HepG2 (cell line): ENCODE measurements around the gene NUAK1. TPM values are rescaled to one million over a fixed set of nuclear protein-coding genes. Genes with fewer than 3 reads are reported as not detected.

Experiments
- ATAC-seq: fragments of 200-7000 bp; cut with Tn5 transposase; 3 replicates; pipeline ENCODE4 v1.9.1; 2020; ENCODE audit warnings: mild to moderate bottlenecking, moderate library complexity
- Bru-seq: library from RNA; stranded (reverse); fragments of 400-500 nt; gene quantifications from one replicate; lab custom pipeline; 2021; lab: Mats Ljungman, UMichigan
- BruChase-seq, 2 experiments: library from RNA; stranded (reverse); fragments of 400-500 nt; gene quantifications; one replicate each; lab custom pipeline; 2021; lab: Mats Ljungman, UMichigan
- BruUV-seq: library from RNA; stranded (reverse); fragments of 400-500 nt; replicated peaks from 2 replicates; lab custom pipeline; 2021; lab: Mats Ljungman, UMichigan
- CTCF ChIA-PET: fragments of 300-600 bp; formaldehyde crosslinking; extraction: SDS; loops from one replicate; lab custom pipeline; 2021; ENCODE audit warnings: low total read pairs, inconsistent platforms, low intra/inter-chr PET ratio; lab: Yijun Ruan, JAX
- POLR2A ChIA-PET: fragments of 350-600 bp; sonication (Branson Sonifier 250); formaldehyde crosslinking; loops from one replicate; lab custom pipeline; 2020; ENCODE audit warnings: antibody characterized with exemption, inconsistent platforms; lab: Yijun Ruan, JAX
- DNase-seq: peaks from one replicate; pipeline ENCODE4 v3.0.0-alpha.2; 2015; ENCODE audit warnings: low spot score
- FAIRE-seq: peaks from 3 replicates; lab custom pipeline; 2011; peaks lifted over from hg19 to GRCh38; lab: Jason Lieb, UNC
- H2AFZ ChIP-seq: one replicate; pipeline ENCODE4 v1.6.1; 2011; ENCODE audit warnings: low read length, inconsistent platforms
- H3K27ac ChIP-seq: fragments of 300-600 bp; 3 replicates; pipeline ENCODE4 v1.8.0; 2011; ENCODE audit warnings: mixed run types, mild to moderate bottlenecking, mixed read lengths, low read length, inconsistent platforms; ENCODE audit not compliant: insufficient read depth; ENCODE audit errors: extremely low read length
- H3K27me3 ChIP-seq, 2 experiments: fragments of 200-600 bp in 1 of 2; 2 replicates in 1 of 2; 3 replicates in 1 of 2; pipeline versions ENCODE4 v1.6.0 to v1.8.0; 2011; ENCODE audit warnings: low read length in 2 of 2, mild to moderate bottlenecking in 2 of 2, moderate library complexity in 2 of 2, inconsistent platforms in 1 of 2; ENCODE audit not compliant: insufficient read depth in 2 of 2, control insufficient read depth in 1 of 2
- H3K36me3 ChIP-seq, 2 experiments: fragments of 200-600 bp in 1 of 2; replicated peaks in 1 of 2; 2 replicates in 1 of 2; 3 replicates in 1 of 2; pipeline versions ENCODE4 v1.5.1 to v1.8.0; 2011; ENCODE audit warnings: low read length in 2 of 2, inconsistent platforms in 1 of 2; ENCODE audit not compliant: insufficient read depth in 2 of 2, control insufficient read depth in 1 of 2
- H3K4me1 ChIP-seq: 2 replicates; pipeline ENCODE4 v1.5.1; 2012; ENCODE audit warnings: low read length, inconsistent platforms; ENCODE audit not compliant: insufficient read depth
- H3K4me2 ChIP-seq: 2 replicates; pipeline ENCODE4 v1.6.0; 2011; ENCODE audit warnings: low read depth, low read length, inconsistent platforms
- H3K4me3 ChIP-seq, 3 experiments: fragments of 200-600 bp in 1 of 3; sonication (generic), shearing (Covaris generic) in 1 of 3; replicated peaks in 1 of 3; 2 replicates each; pipeline ENCODE4 v1.5.1; 2011 to 2016; ENCODE audit warnings: low read length in 3 of 3, inconsistent platforms in 2 of 3, low read depth in 2 of 3, mild to moderate bottlenecking in 2 of 3, control low read depth in 1 of 3, mixed read lengths in 1 of 3; ENCODE audit not compliant: insufficient read depth in 1 of 3
- H3K79me2 ChIP-seq: one replicate; pipeline ENCODE4 v1.6.1; 2011; ENCODE audit warnings: low read length, inconsistent platforms; ENCODE audit not compliant: insufficient read depth
- H3K9ac ChIP-seq: 2 replicates; pipeline ENCODE4 v1.6.0; 2011; ENCODE audit warnings: mild to moderate bottlenecking, low read depth, low read length, inconsistent platforms; ENCODE audit not compliant: insufficient read depth
- H3K9me3 ChIP-seq: 2 replicates; pipeline ENCODE4 v1.5.1; 2012; ENCODE audit warnings: mild to moderate bottlenecking, low read length
- H4K20me1 ChIP-seq: 2 replicates; pipeline ENCODE4 v1.6.0; 2011; ENCODE audit warnings: inconsistent platforms, mild to moderate bottlenecking, low read length, moderate library complexity; ENCODE audit not compliant: insufficient read depth
- HNRNPLL ChIP-seq: fragments of 200-400 bp; formaldehyde crosslinking; IDR thresholded peaks from 2 replicates; pipeline ENCODE4 v1.6.1; 2017; ENCODE audit warnings: mild to moderate bottlenecking, low read depth, low read length; ENCODE audit not compliant: poor library complexity, severe bottlenecking
- PATZ1 ChIP-seq: sonication (generic); formaldehyde crosslinking; IDR thresholded peaks from 2 replicates; pipeline ENCODE4 v1.4.0; 2020; ENCODE audit warnings: missing genetic modification reagents
- ZFX ChIP-seq: sonication (generic); formaldehyde crosslinking; IDR thresholded peaks from 2 replicates; pipeline ENCODE4 v1.4.0; 2020; ENCODE audit warnings: mild to moderate bottlenecking, low read depth, missing genetic modification reagents, moderate library complexity
- ZNF777 ChIP-seq: sonication (generic); formaldehyde crosslinking; IDR thresholded peaks from 2 replicates; pipeline ENCODE4 v1.4.0; 2020; ENCODE audit warnings: missing genetic modification reagents
- WGBS: methylation state at CpG from one replicate; pipeline ENCODE4 v1.1.6; 2017; ENCODE audit warnings: low lambda C conversion rate; 5-methylcytosine and 5-hydroxymethylcytosine counted together
- in situ Hi-C: cut with HindIII; loops from 2 replicates; pipeline ENCODE4 v1.10.0; 2017; ENCODE audit warnings: low pct_unique_long_range_greater_than_20kb; ENCODE audit not compliant: extremely low pct_ligation_motif_present
- intact Hi-C: fragments of 100-400 bp; cut with micrococcal nuclease; formaldehyde crosslinking; loops from one replicate; pipeline ENCODE4 v1.10.0; 2022; ENCODE audit not compliant: unreplicated experiment
- long read RNA-seq, 2 experiments: library from RNA in 1 of 2; library from polyadenylated mRNA in 1 of 2; stranded (forward) in 1 of 2; unstranded in 1 of 2; transcript quantifications; one replicate each; pipeline ENCODE4 v2.0.0, GENCODE V29; 2019 to 2022
- polyA minus RNA-seq, 3 experiments: library from RNA; depleted of rRNA, polyadenylated mRNA; stranded (reverse); fragments of >200 nt; gene quantifications; 2 replicates each; pipeline ENCODE4 v1.2.3, GENCODE V29; 2011; ENCODE audit warnings: low replicate concordance in 1 of 3
- polyA plus RNA-seq, 8 experiments: library from polyadenylated mRNA; depleted of rRNA in 3 of 8; stranded (reverse) in 7 of 8; unstranded in 1 of 8; fragments of >200 nt; fragmentation: Illumina TruSeq in 4 of 8; extraction: Trizol in 4 of 8; gene quantifications; 2 replicates each; pipeline versions ENCODE4 v1.2.1 to v1.2.3, GENCODE V29; 2011 to 2016; ENCODE audit warnings: low read depth in 4 of 8, missing spikeins in 1 of 8, mixed read lengths in 1 of 8; ENCODE audit not compliant: insufficient read depth in 1 of 8
- total RNA-seq, 5 experiments: library from RNA; depleted of rRNA; stranded (reverse); fragments of >200 nt; fragmentation: Illumina TruSeq; extraction: Trizol; gene quantifications; 2 replicates each; pipeline ENCODE4 v1.2.3, GENCODE V29; 2016; ENCODE audit warnings: low read depth in 1 of 5
- TF ChIP-seq, protein P1 (sequence below): sonication (generic); formaldehyde crosslinking; IDR thresholded peaks from 2 replicates; pipeline ENCODE4 v1.4.0; 2020; ENCODE audit warnings: missing genetic modification reagents, borderline replicate concordance
- TF ChIP-seq, protein P2 (sequence below): sonication (generic); formaldehyde crosslinking; IDR thresholded peaks from 2 replicates; pipeline ENCODE4 v1.4.0; 2020; ENCODE audit warnings: mild to moderate bottlenecking, missing genetic modification reagents
- TF ChIP-seq, protein P3 (sequence below): sonication (generic); formaldehyde crosslinking; IDR thresholded peaks from 2 replicates; pipeline ENCODE4 v1.4.0; 2020; ENCODE audit warnings: missing genetic modification reagents

Gene NUAK1
- 1.9 and 2.0 TPM in 2 replicates for total RNA-seq (2016; rRNA removed; fragmentation: Illumina TruSeq; extraction: Trizol)
- total RNA-seq (2016; cell fraction: cytosol; rRNA removed; fragmentation: Illumina TruSeq; extraction: Trizol; ENCODE audit: low read depth) = 0.20 and 1.1 TPM in 2 replicates
- 1.7 and 2.1 TPM in 2 replicates for total RNA-seq (2016; cell fraction: insoluble cytoplasmic fraction; rRNA removed; fragmentation: Illumina TruSeq; extraction: Trizol)
- total RNA-seq (2016; cell fraction: membrane; rRNA removed; fragmentation: Illumina TruSeq; extraction: Trizol) = 1.1 and 1.8 TPM in 2 replicates
- total RNA-seq (2016; cell fraction: nucleus; rRNA removed; fragmentation: Illumina TruSeq; extraction: Trizol) = 1.8 and 1.9 TPM in 2 replicates
- polyA plus RNA-seq (2011; rRNA removed) = 0.74 and 1.7 TPM in 2 replicates
- 0.79 and 1.2 TPM in 2 replicates for polyA plus RNA-seq (2011; cell fraction: cytosol; rRNA removed)
- 0.69 and 1.3 TPM in 2 replicates for polyA plus RNA-seq (2011; cell fraction: nucleus; rRNA removed)
- polyA plus RNA-seq (2012) = 0.40 and 1.4 TPM in 2 replicates
- 0.08 and 0.11 TPM in 2 replicates for polyA plus RNA-seq (2016; cell fraction: cytosol; fragmentation: Illumina TruSeq; extraction: Trizol; ENCODE audit: low read depth)
- polyA plus RNA-seq (2016; cell fraction: insoluble cytoplasmic fraction; fragmentation: Illumina TruSeq; extraction: Trizol; ENCODE audit: low read depth) = 1.7 TPM in 2 replicates
- 0.32 and 0.37 TPM in 2 replicates for polyA plus RNA-seq (2016; cell fraction: membrane; fragmentation: Illumina TruSeq; extraction: Trizol; ENCODE audit: low read depth)
- polyA plus RNA-seq (2016; cell fraction: nucleus; fragmentation: Illumina TruSeq; extraction: Trizol; ENCODE audit: insufficient read depth, low read depth) = 1.9 TPM in 2 replicates
- polyA minus RNA-seq (2011; rRNA and poly(A)+ RNA removed; ENCODE audit: low replicate concordance) = 2.5 and 4.9 TPM in 2 replicates
- polyA minus RNA-seq (2011; cell fraction: cytosol; rRNA and poly(A)+ RNA removed) = 0.89 and 1.6 TPM in 2 replicates
- polyA minus RNA-seq (2011; cell fraction: nucleus; rRNA and poly(A)+ RNA removed) = 1.6 and 2.3 TPM in 2 replicates
- percentile 53 among the genes with signal in this experiment for Bru-seq, nascent RNA
- BruChase-seq, experiment 1, labeled RNA remaining after a 6-hour chase = percentile 53 among the genes with signal in this experiment
- percentile 50 among the genes with signal in this experiment for BruChase-seq, experiment 2, labeled RNA remaining after a 2-hour chase
- long read RNA-seq, experiment 1 = 0 reads
- long read RNA-seq, experiment 2, full-length matches to known transcripts = 4 of 14 reads
- long read RNA-seq, experiment 2, partial matches to known transcripts = 0 of 14 reads
- long read RNA-seq, experiment 2, other reads (novel, unspliced or antisense) = 10 of 14 reads

DNA sequence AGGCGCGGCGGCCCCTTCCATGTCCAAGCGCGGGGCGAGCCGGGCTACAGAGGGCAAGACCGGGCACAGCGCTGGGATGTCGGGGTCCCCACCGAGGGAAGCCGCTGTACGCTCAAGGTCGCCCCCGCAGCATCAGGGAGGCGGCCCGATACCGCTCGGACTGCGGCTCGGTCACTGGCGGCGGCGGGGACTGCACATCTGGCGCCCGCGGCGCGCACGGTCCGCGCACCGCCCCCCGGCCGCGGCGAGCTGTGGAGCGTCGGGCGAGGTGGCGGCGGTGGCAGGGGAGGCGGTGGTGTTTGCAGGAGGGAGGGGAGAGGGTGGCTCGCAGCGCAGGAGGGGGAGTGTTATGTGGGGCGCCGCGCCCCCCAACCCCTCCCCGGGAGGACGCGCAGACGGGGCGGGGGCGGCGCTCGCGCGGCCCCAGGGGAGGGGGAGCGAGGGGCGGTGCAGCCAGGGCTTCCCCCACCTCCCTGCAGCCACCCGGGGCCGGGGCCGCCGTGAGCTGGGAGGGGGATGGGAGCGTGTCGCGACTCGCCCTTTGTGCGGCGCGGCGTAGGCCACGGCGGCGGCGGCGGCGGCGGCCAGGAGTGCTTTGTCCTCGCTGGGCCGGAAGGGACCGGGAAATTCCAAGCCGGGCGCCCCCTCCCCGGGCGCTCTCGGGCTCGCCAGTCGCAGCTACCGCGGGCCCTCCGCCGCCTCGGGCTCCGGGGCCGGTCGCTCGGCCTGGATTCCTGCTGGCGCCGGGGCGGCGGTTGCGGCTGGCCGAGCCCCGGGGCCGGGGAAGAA, at the start of gene NUAK1:
TSS of gene NUAK1 (minus strand) at position 322 of the 789 bp plus-strand sequence. CDS start at position 21, 301 bp downstream.
- Histone ChIP-seq H3K4me1 (peaks cover 53% of the 10 kb centered on the region), H3K27me3 (peaks cover 0 to 13% of the 10 kb centered on the region in 2 experiments; a peak in 2 of 5 replicates), H2AFZ (no peak within 1 kb of the TSS), H3K9me3 (no peaks in the 10 kb centered on the region), H3K4me3 (peak within 1 kb of the TSS; percentile 70 to 82 (median 73)), H4K20me1 (no peaks in the 10 kb centered on the region), H3K9ac (peak within 1 kb of the TSS; percentile 74), H3K36me3 (no peaks in the 10 kb centered on the region), H3K4me2 (peak within 1 kb of the TSS; percentile 73), H3K79me2 (no peaks in the 10 kb centered on the region), H3K27ac (peak within 1 kb of the TSS; percentile 34)
- ATAC-seq = peak; percentile 77
- in situ Hi-C loops = loop anchor here (10.0 kb wide), 1 partner anchor 54 kb away; no protein-coding TSS in a partner anchor
- no peak for FAIRE-seq
- no CpG with 5 or more reads among the region's 106 CpGs for WGBS
- POLR2A ChIA-PET = interaction anchor here (0.9 to 2.7 kb wide), 11 partner anchors 8 to 163 kb away, joined by 3 to 12 read pairs (median 7); no protein-coding TSS in a partner anchor
- BruUV-seq = no TSS peak
- DNase-seq = no peak
- intact Hi-C loops = loop anchor here (5.0 kb wide), 1 partner anchor 107 kb away; no protein-coding TSS in a partner anchor
- CTCF ChIA-PET = no interaction called here
- TF ChIP-seq, protein P1, sequence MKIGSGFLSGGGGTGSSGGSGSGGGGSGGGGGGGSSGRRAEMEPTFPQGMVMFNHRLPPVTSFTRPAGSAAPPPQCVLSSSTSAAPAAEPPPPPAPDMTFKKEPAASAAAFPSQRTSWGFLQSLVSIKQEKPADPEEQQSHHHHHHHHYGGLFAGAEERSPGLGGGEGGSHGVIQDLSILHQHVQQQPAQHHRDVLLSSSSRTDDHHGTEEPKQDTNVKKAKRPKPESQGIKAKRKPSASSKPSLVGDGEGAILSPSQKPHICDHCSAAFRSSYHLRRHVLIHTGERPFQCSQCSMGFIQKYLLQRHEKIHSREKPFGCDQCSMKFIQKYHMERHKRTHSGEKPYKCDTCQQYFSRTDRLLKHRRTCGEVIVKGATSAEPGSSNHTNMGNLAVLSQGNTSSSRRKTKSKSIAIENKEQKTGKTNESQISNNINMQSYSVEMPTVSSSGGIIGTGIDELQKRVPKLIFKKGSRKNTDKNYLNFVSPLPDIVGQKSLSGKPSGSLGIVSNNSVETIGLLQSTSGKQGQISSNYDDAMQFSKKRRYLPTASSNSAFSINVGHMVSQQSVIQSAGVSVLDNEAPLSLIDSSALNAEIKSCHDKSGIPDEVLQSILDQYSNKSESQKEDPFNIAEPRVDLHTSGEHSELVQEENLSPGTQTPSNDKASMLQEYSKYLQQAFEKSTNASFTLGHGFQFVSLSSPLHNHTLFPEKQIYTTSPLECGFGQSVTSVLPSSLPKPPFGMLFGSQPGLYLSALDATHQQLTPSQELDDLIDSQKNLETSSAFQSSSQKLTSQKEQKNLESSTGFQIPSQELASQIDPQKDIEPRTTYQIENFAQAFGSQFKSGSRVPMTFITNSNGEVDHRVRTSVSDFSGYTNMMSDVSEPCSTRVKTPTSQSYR (CRISPR knock-in tag) = peak; percentile 53; the same call in 1 of the 2 replicates
- TF ChIP-seq HNRNPLL (peak; percentile 48), ZNF777 (CRISPR knock-in tag) (peak; percentile 91), PATZ1 (CRISPR knock-in tag) (peak; percentile 83), ZFX (peak; percentile 24; the same call in 1 of the 2 replicates)
- TF ChIP-seq, protein P2, sequence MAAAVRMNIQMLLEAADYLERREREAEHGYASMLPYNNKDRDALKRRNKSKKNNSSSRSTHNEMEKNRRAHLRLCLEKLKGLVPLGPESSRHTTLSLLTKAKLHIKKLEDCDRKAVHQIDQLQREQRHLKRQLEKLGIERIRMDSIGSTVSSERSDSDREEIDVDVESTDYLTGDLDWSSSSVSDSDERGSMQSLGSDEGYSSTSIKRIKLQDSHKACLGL = 0 out of 2 replicates have a peak, but pooled peaks have one; percentile 16
- TF ChIP-seq, protein P3, sequence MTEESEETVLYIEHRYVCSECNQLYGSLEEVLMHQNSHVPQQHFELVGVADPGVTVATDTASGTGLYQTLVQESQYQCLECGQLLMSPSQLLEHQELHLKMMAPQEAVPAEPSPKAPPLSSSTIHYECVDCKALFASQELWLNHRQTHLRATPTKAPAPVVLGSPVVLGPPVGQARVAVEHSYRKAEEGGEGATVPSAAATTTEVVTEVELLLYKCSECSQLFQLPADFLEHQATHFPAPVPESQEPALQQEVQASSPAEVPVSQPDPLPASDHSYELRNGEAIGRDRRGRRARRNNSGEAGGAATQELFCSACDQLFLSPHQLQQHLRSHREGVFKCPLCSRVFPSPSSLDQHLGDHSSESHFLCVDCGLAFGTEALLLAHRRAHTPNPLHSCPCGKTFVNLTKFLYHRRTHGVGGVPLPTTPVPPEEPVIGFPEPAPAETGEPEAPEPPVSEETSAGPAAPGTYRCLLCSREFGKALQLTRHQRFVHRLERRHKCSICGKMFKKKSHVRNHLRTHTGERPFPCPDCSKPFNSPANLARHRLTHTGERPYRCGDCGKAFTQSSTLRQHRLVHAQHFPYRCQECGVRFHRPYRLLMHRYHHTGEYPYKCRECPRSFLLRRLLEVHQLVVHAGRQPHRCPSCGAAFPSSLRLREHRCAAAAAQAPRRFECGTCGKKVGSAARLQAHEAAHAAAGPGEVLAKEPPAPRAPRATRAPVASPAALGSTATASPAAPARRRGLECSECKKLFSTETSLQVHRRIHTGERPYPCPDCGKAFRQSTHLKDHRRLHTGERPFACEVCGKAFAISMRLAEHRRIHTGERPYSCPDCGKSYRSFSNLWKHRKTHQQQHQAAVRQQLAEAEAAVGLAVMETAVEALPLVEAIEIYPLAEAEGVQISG (CRISPR knock-in tag) = peak; percentile 31; the same call in 1 of the 2 replicates
